Stimulated activated CD4-positive, alpha-beta T cell treated with anti-CD3 and anti-CD28 coated beads, Interleukin-12 subunit alpha, Interleukin-12 subunit beta, amount 100 ng/mL, for 48 hours (primary cell): ENCODE results near the gene UBA1.

Experiments
- DNase-seq, 3 donors: peaks; one replicate each; pipeline ENCODE4 v3.0.0-alpha.2; 2020; ENCODE audit warnings: low read depth in 2 of 3, low spot score in 1 of 3

UBA1 gene

GRCh38 chrX:47169726-47170515, 23.7 kb upstream of the UBA1 start:
- DNase-seq = no peak

GRCh38 chrX:47170861-47171692, 22.6 kb upstream of the UBA1 start:
- no peak for DNase-seq

- no peak for DNase-seq
Measured at GRCh38 chrX:47171996-47172395, 21.6 kb upstream of the UBA1 start.

GRCh38 chrX:47172549-47172948, 21.1 kb upstream of the UBA1 start:
- no peak for DNase-seq

- no peak for DNase-seq
Measured at GRCh38 chrX:47172971-47173792, 20.4 kb upstream of the UBA1 start.

- no peak for DNase-seq
Measured at GRCh38 chrX:47174376-47174775, 19.3 kb upstream of the UBA1 start.

- no peak for DNase-seq
Measured at GRCh38 chrX:47174846-47175587, 18.6 kb upstream of the UBA1 start.

GRCh38 chrX:47175588-47175980, 18.0 kb upstream of the UBA1 start:
- DNase-seq = no peak

- no peak for DNase-seq
Measured at GRCh38 chrX:47176101-47176740, 17.4 kb upstream of the UBA1 start.

GRCh38 chrX:47177079-47177478, 16.6 kb upstream of the UBA1 start:
- DNase-seq = no peak

- DNase-seq = no peak
Measured at GRCh38 chrX:47178337-47178736, 15.3 kb upstream of the UBA1 start.

GRCh38 chrX:47179221-47179927, 14.3 kb upstream of the UBA1 start:
- DNase-seq = no peak

- no peak for DNase-seq
Measured at GRCh38 chrX:47179928-47180255, 13.7 kb upstream of the UBA1 start.

GRCh38 chrX:47180346-47180745, 13.3 kb upstream of the UBA1 start:
- DNase-seq = no peak

GRCh38 chrX:47181301-47181700, 12.3 kb upstream of the UBA1 start:
- no peak for DNase-seq

GRCh38 chrX:47182106-47182700, 11.4 kb upstream of the UBA1 start:
- no peak for DNase-seq

GRCh38 chrX:47184486-47184885, 9.1 kb upstream of the UBA1 start:
- no peak for DNase-seq

GRCh38 chrX:47185241-47185640, 8.4 kb upstream of the UBA1 start:
- DNase-seq = no peak

GRCh38 chrX:47186096-47186740, 7.4 kb upstream of the UBA1 start:
- no peak for DNase-seq
